HG03571 (cell line): ENCODE results near the gene LCN2.

Experiments used
- ATAC-seq: cut with Tn5 transposase; IDR thresholded peaks from one replicate; pipeline ENCODE4 v1.9.1; 2021; ENCODE audit not compliant: unreplicated experiment

The LCN2 gene

DNA sequence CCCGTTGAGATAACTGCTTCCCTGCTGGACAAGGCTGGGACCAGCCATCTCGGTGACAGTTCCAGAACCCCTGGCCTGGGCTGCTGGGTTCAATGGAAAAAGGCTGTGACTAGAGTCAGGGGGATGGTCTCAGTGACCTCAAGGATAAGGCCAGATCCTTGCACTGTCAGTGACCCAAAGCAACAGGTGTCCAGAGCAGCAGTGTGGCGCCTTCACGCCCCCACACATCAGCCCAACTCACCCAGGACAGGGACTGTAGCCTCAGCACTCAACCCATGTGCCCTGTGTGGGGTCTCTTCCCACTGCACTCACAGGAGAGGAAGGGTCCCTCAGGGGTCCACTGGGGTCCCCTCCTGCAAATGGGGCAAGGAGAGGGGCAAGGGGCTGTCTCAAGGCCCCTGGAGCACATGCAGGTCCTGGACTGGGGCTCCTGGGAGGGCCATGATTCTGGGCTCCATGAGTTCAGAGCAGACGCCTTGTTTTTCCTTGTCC is 698 bp upstream of the LCN2 start:
- no peak for ATAC-seq

DNA sequence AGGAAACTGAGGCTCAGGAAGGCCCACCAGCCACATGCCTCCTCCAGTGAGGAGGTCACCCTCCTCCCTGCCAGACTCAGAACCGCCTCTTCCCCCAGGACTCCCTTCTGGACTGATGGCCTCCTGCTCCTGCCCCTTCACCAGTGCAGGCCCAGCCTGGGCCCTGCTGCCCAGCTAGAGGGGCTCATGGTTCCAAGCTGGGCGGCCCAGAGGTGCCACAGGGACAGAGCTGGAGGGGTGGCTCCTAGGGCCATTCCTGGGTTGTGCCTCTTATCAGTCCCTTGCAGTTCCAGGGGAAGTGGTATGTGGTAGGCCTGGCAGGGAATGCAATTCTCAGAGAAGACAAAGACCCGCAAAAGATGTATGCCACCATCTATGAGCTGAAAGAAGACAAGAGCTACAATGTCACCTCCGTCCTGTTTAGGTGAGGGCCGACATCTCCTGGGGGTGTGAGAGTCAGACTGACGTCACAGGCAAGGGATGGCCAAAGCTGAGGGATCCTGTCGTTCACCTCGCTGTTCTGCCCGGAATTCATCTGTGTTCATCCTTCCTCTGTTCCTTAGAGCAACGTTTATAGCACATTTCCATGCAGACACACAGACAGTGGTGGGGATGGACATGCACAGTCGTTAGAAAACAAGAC is 819 bp downstream of the LCN2 start:
- ATAC-seq: no peak

DNA sequence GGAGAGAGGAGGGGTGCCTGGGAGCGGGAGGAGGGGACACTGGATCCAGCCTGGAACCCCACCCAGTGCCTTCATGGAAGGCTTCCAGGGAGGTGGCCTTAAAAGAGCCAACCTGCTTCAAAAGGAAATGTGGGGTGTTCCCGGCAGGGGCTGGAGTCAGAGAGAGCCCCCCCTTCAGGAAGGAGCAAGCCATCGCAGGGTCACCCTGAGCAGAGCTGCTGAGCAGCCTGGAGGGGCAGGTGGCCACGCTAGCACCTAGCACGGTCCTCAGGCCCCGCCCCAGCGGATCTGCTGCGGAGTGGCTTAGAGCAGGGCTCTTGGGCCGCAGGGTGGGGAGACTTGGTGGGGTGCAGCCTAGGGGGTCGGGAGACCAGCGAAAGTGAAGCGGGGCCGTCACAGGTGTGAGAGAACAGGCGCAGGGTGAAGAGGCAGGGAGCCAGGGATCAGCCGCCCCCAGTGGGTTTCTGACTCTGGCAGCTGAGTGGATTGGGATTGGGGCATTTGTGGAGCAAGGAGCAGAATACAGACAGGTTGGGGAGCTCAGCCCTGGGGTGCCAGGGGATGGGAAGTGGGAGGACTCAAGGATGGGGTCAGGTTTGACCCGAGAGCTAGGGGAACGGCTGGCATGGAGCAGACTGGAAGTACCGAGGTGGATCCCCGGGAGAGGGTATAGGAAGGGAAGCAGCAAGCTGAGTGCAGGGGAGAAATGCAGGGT is 1.5 kb downstream of the LCN2 start:
- no peak for ATAC-seq

DNA sequence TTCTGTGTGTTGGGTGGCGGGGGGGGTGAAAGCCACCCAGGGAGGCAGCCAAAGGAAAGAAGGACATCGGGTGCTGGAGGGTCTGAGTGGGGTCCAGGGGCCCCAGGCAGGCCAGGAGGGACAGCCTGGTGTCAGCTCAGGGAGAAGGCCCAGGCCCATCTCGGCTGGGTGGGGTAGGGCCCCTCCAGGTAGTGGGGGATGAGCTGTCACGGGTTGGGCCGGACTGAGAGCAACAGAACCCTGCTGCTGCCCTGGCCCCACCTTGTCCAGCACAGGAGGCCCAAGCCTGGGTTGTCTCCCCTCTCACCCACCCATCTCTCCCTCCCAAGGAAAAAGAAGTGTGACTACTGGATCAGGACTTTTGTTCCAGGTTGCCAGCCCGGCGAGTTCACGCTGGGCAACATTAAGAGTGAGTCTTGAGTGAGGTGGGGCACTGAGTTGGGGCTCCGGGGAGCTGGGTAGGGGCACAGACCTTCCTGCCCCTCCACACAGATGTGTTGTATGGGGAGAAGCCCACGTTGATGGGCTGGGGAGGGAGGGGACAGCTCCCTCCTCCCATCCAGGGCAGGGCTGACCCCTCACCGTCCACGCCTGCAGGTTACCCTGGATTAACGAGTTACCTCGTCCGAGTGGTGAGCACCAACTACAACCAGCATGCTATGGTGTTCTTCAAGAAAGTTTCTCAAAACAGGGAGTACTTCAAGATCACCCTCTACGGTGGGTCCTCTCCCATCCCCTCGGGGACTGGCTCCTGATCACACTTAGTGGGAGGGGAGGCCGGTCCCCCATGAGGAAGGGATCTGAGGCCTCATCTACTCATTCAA is 2.3 kb downstream of the LCN2 start:
- no peak for ATAC-seq

DNA sequence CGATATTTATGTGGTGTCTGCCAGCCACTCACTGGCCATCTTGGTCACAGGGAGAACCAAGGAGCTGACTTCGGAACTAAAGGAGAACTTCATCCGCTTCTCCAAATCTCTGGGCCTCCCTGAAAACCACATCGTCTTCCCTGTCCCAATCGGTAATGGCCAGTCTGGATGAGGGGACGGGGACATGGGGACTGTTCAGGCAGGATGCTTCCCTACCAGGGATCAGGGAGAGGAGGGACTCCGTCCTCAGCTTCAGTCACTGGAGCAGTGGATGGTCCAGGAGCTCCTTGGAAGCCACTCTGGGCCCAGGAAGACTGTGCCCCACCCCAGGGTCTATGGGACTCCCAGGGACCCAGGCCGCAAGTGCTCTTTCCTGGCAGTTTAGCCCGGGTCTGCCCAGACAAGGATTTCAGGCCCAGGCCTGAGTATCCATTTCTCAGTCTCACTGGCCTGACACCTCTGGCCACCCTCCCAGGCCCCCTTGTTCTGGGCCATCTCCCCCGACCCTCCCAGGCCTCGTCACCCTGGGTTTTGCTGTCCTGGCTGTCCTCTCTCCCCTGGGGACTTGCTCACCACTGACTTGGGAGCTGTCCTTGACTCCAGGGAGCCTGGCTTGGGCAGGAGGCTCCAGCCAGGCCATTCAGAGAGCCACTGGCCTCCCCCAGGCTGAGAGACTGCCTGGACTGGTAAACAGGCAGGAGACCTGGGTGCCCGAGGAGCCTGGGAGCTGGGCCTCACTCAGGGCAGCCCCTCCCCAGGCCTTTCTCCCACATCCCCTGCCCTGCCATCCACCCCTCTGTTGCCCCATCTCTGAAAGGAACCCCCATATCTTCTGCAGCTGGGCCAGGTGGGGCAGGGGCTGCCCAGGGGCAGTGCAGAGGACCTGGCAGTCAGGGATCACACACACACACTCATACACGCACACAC is 3.1 kb downstream of the LCN2 start:
- no peak for ATAC-seq

DNA sequence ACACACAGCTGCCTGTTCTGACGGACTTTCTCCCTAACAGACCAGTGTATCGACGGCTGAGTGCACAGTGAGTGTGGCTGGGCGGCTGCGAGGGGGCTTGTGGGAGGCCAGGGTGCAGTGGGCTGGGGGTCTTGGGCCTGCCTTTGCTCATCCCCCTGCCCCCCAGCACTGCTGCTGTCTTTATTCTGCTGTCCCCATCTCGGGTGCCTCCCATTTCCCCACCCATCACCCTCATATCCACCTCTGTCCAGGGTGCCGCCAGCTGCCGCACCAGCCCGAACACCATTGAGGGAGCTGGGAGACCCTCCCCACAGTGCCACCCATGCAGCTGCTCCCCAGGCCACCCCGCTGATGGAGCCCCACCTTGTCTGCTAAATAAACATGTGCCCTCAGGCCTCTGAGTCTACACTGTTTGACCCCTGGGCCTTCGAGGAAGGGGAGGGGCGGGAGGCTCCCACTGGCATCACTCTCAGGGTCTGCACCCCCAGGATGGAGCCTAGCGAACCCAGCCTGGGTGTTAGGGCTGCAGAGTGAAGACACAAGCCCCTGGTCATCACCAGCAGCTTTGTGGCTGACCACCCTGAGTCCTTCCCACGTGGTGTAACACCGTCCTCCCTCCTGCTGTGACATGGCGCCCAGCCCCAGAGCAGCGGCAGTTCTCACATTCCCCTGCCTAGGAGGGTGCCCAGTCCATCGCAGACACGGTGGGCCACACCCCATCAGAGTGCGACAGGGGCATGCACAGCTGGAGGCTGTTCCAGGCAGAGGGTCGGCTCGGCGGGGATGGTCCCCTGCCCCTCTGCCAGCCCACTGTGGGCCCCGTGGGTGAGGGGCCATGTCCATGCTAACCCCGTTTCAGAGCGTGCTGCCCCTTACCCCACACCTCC is 4.0 kb downstream of the LCN2 start:
- no peak for ATAC-seq

DNA sequence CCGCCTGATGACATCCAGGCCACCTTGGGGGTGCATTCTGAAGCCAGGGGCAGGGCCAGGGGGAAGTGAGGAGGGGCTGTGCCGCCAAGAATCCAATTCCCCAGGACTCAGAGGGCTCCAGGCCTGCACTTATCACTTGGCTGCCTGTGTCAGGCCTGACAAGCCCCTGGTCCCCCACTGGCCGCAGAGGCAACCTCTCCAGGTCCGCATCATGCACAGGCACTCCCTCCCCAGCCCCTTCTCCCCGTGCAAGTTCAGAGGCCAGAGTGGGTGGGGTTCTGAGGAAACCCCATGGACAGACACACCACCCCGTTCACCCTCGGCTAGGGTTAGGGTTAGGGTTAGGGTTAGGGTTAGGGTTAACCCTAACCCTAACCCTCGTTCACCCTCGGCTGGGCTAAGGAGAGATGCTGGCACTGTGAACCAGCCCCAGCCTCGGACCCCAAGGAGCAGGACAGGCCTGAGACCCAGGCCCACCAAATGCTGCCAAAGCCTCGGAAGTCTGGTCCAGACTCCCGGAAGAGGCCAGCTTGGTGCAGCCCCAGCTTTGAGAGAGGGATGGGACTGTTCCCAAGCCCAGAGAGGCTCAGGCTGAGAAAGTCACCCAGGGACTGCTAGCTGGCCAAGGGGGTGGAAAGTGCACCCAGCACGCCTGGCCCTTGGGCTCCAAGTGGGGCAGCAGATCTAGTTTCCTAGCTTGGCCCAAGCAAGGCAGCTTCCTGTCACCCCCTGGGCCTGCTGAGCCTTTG is 4.9 kb downstream of the LCN2 start:
- ATAC-seq: no peak

DNA sequence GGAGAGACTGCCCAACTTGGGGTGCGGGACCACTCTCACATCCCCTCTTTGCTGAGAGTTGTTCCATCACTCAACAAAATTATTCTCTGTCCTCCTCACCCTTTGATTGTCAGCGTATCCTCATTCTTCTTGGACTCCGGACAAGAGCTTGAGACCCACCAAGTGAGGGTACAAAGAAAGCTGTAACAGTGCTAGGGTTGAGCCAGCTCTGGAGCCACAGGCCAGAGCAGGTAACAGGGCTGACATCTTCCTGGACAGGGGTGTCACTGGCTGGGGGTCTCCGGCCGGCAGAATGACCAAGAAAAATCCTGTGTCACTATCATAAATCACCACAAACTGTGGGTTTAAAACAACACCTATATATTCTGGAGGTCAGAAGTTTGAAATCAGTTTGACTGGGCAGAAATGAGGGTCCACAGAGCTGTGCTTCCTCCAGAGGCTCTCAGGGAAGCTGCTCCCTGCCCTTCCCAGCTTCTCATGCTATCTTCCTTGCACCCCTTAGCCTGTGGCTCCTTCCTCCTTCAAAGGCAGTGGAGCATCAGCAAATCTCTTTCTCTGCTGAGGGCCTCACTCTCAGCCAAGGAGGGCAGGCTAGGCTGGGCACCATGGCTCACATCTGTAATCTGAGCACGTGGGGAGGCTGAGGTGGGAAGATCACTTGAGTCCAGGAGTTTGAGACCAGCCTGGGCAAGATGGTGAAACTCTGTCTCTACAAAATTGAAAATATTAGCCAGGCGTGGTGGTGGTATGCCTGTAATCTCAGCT is 6.7 kb downstream of the LCN2 start:
- ATAC-seq: no peak

DNA sequence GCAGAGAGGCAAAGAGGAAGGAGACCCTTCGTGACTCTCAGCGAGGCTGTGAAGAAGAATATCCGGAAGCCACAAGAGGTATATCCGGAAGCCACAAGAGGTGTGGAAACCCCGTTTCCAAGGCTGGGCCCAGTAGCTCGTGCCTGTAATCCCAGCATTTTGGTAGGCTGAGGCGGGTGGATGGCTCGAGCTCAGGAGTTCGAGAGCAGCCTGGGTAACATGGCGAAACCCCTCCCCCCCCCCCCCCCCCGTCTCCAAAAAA is 10.2 kb downstream of the LCN2 start:
- ATAC-seq: no peak

DNA sequence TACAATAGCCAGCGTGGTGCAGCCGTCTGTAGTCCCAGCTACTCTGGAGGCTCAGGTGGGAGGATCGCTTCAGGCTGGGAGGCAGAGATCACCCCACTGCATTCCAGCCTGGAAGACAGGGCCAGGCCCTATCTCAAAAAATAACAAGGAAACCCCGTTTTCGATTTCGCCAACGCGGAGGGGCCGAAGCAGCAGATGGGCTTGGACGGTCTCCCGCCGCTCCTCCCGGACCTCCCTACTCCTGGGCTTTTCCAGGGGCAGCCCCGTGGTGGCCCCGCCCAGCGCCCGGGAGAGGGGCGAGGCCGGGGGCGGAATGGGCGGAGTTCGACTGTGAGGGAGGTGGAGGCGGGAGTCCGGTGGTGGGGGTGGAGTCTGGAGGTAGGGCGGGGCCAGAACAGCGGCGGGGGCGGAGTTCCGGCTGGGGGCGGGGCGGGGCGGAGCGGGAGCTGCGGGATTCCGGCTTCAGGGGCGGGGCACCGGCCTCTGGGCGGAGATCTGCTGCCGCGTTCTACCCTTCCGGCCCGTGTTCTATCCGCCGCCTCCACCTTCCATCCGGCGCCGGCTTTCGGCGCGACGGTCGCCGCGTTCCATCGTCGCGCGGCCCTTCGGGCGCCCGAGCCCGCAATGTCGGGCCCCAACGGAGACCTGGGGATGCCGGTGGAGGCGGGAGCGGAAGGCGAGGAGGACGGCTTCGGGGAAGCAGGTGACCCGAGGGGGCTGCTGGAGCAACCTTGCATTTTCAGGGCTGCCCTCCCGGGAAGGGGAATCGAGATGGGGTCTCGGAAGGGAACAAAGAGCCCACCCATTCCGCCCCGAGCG is 10.7 kb downstream of the LCN2 start, which contains the start of gene BBLN:
Gene BBLN, plus strand, starts transcription at position 482 of the 819 bp plus-strand sequence. Its CDS starts 143 bp downstream, at position 625.
- ATAC-seq: peak; percentile 65

DNA sequence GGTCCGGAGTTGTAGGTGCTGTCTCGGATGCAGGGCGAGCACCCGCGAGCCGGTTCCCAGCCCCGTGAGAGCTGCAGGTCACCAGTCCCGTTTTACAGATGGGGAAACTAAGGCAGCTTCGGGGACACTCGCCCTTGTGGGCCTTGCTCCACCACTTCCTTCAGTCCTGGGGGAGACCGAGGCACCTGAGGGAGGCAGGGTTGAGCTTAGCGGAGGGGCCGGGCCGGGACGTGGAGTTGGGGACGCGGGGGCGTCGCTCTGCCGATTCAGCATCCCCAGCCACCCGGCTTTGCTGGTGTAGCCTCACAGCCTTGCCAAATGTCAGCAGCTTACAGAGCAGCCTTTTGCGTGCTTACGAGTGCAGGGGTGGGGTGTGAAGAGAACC is 11.3 kb downstream of the LCN2 start:
- peak; percentile 12 for ATAC-seq

DNA sequence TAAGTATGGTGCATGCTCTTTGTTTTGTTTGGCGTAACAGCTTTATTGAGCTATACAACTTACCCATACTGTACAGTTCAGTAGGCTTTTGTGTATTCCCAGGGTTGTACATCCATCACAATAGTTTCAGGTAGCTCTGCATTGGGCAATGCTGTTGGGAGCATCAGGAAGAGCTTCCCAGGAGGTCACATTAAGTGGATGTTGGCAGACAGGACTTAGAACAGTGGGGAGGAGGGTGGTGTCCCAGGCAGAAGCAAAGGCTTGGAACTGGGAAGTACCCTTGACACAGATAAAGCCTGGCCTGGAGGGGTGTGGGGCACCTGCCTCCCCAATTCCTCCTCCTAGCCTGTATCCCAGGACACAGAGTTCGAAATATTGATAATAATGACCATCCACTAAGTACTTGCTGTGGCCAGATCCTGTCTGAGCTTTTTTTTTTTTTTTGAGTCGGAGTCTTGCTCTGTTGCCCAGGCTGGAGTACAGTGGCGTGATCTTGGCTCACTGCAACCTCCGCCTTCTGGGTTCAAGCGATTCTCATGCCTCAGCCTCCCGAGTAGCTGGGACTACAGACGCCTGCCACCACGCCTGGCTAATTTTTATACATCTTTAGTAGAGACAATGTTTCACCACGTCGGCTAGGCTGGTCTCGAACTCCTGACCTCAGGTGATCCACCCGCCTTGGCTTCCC is 12.1 kb downstream of the LCN2 start:
- ATAC-seq: no peak

DNA sequence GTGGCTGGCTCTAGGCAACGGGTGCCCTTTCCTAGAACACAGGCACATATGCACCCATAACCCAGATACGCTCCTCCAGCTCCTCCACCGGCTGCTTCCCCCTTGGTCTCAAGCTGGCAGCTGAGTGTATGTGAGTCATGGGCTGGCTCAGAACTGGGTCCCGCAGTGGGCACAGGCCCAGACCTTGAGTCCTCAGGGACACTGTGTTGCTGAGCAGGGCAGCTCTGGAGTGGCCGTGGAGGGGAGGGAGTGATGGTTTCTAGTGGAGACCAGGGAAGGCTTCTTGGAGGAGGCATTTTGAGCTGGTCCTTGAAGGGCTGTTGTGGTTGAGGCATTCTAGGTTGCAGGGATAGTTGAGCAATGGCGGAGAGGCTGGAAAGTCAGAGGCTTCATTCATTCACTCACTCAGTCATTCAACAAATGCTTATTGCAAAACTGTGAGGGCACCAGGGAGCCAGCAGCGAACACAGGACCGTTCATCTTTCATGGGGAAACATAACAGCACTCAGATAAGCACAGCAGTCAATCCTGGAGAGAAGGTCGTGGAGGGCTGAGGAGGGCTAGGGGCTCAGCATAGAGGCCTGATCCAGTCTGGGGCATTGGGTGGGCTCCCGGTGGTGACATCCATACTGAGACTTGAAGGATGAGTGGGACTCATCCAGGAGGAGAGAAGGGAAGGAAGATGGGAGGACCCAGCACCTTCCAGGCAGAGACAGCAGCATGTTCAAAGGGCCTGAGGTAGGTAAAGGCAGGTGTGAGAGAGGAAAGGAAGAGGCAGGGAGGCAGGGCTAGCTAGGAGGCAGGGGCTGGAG is 13.2 kb downstream of the LCN2 start:
- ATAC-seq: no peak

DNA sequence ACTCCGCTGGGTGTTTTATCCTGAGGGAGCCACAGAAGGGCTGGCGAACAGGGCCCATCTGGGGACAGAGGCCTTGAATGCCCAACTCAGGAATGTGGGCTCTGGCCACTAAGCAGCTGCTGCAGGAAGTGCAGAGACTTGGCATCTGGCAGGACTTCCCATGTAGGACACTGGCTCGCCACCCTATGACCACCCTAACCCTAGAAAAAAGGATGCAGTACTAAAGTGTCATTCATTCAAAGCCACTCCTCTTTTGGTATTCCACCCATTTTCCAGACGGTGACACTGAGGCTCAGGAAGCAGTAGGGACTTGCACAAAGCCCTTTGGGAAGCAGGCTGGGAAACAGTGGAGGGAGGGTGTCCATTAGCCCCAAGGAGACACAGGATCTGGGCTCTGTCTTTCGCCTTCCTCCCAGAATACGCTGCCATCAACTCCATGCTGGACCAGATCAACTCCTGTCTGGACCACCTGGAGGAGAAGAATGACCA is 13.8 kb downstream of the LCN2 start:
- no peak for ATAC-seq

DNA sequence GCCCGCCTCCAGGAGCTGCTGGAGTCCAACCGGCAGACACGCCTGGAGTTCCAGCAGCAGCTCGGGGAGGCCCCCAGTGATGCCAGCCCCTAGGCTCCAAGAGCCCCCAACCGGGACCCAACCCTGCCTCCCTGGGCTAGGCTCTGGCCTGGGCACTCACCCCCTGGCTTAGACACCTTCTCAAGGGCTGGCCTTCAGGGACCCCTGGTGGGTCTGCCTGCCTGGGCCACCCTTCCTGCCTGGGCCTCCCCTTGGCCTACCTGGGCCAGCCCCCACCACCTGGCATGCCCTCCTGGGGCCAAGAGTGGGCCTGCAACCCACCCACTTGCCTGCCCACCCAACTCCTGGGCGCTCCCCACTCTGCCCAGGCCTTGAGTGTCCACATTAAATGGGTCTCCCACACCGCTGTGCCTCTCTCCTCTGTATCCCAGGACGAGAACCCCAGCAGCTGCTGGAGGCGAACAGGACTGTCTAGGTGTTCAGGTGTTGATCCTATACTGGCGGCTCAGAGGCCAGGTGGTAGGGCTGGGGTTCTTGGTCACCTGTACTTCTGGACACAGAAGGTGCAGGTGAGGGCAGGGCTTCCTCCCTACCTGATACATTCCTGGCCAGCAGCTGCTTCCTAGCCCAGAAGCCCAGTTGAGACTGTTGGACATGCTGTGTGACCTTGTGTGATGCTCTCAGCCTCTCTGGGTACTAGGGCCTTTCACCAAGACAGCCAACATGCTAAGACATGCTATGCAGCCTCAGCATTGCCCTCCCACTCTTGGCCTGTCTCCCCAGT is 14.5 kb downstream of the LCN2 start:
- no peak for ATAC-seq
